WI38 (cell line): ENCODE results near the gene FRYL.
"Not testable (repeated sequence)": the region's sequence is repeated elsewhere in the genome, so short reads cannot be mapped to it uniquely, and the experiment has no call there.

Experiments used
- H3K4me3 ChIP-seq: 2 replicates; pipeline ENCODE4 v1.5.1; 2011; ENCODE audit warnings: low read depth, mild to moderate bottlenecking, control low read depth, low read length
- CTCF ChIP-seq: IDR thresholded peaks from 2 replicates; pipeline ENCODE4 v1.5.1; 2012; ENCODE audit warnings: low read depth, mild to moderate bottlenecking, control low read depth, low read length

Gene FRYL

GRCh38 chr4:48692897-48693296, 87.2 kb downstream of the FRYL start:
- no peak for TF ChIP-seq CTCF
- no peak overlapping the region for H3K4me3 ChIP-seq

GRCh38 chr4:48692044-48692443, 88.0 kb downstream of the FRYL start:
- no peak for TF ChIP-seq CTCF
- no peak overlapping the region for H3K4me3 ChIP-seq

- no peak overlapping the region for H3K4me3 ChIP-seq
- TF ChIP-seq CTCF = no peak
Measured at GRCh38 chr4:48688953-48689352, 91.1 kb downstream of the FRYL start.

GRCh38 chr4:48687313-48688051, 92.6 kb downstream of the FRYL start:
- no peak overlapping the region for H3K4me3 ChIP-seq
- TF ChIP-seq CTCF = no peak

- H3K4me3 ChIP-seq = no peak overlapping the region
- no peak for TF ChIP-seq CTCF
Measured at GRCh38 chr4:48686369-48686768, 93.7 kb downstream of the FRYL start.

GRCh38 chr4:48683784-48684666, 96.1 kb downstream of the FRYL start:
- H3K4me3 ChIP-seq = no peak overlapping the region
- no peak for TF ChIP-seq CTCF

- not testable (repeated sequence) for H3K4me3 ChIP-seq
Measured at GRCh38 chr4:48682870-48683269, 97.2 kb downstream of the FRYL start.
